Stimulated activated CD8-positive, alpha-beta memory T cell treated with anti-CD3 and anti-CD28 coated beads, Interleukin-15, amount 100 ng/mL, for 24 hours (primary cell): Measurements from ENCODE around the gene OR1D5.
A peak's percentile ranks its signal among the peaks of the same experiment; 100 is the strongest.
"Not testable (repeated sequence)": the region's sequence is repeated elsewhere in the genome, so short reads cannot be mapped to it uniquely, and the experiment has no call there.

Experiments
- DNase-seq: peaks from one replicate; pipeline ENCODE4 v3.0.0-alpha.2; 2020; ENCODE audit warnings: low read depth

Gene OR1D5

GRCh38 chr17:3063507-3063906, at the start of gene OR1D5:
TSS of gene OR1D5 (minus strand) at chr17:3063607. CDS start at chr17:3063607, 0 bp downstream.
- DNase-seq: not testable (repeated sequence)

- no peak for DNase-seq
These were observed 40.9 kb upstream of the OR1D5 start, which contains the start of gene OR1D2 for GRCh38 chr17:3104322-3104721. TSS of gene OR1D2 (minus strand) at chr17:3104422. CDS start at chr17:3092996, 11,426 bp downstream.

- not testable (repeated sequence) for DNase-seq
These were observed 10.4 kb upstream of the OR1D5 start for GRCh38 chr17:3073850-3074249.

- DNase-seq: not testable (repeated sequence)
These were observed 1.8 kb upstream of the OR1D5 start for GRCh38 chr17:3065192-3065591.

GRCh38 chr17:3062824-3063377, 506 bp downstream of the OR1D5 start:
- DNase-seq: not testable (repeated sequence)

GRCh38 chr17:3054868-3055267, 8.5 kb downstream of the OR1D5 start:
- not testable (repeated sequence) for DNase-seq

- DNase-seq: no peak
These were observed 13.6 kb downstream of the OR1D5 start for GRCh38 chr17:3049705-3050295.

- DNase-seq: peak; percentile 75
These were observed 14.5 kb downstream of the OR1D5 start for GRCh38 chr17:3048727-3049471.

GRCh38 chr17:3046753-3047152, 16.7 kb downstream of the OR1D5 start:
- DNase-seq: no peak

GRCh38 chr17:3043737-3044365, 19.6 kb downstream of the OR1D5 start:
- DNase-seq: no peak

- no peak for DNase-seq
These were observed 22.5 kb downstream of the OR1D5 start for GRCh38 chr17:3040882-3041281.

GRCh38 chr17:3039736-3040135, 23.7 kb downstream of the OR1D5 start:
- DNase-seq: no peak

- DNase-seq: no peak
These were observed 24.5 kb downstream of the OR1D5 start for GRCh38 chr17:3038941-3039340.

- no peak for DNase-seq
These were observed 26.1 kb downstream of the OR1D5 start for GRCh38 chr17:3037259-3037658.

- DNase-seq: no peak
These were observed 26.6 kb downstream of the OR1D5 start for GRCh38 chr17:3036800-3037199.

- no peak for DNase-seq
These were observed 27.5 kb downstream of the OR1D5 start for GRCh38 chr17:3035968-3036280.

GRCh38 chr17:3035256-3035967, 28.0 kb downstream of the OR1D5 start:
- DNase-seq: no peak

- DNase-seq: no peak
These were observed 28.9 kb downstream of the OR1D5 start for GRCh38 chr17:3034578-3034920.

- no peak for DNase-seq
These were observed 29.4 kb downstream of the OR1D5 start for GRCh38 chr17:3033741-3034577.

GRCh38 chr17:3033248-3033640, 30.2 kb downstream of the OR1D5 start:
- DNase-seq: no peak
